Measurements from ENCODE around the gene ZNF33B. TPM values are rescaled to one million over a fixed set of nuclear protein-coding genes. Genes with fewer than 3 reads are reported as not detected.

The ZNF33B gene
- total RNA-seq, 1 donor from 2014 or later: 34.5 TPM

- H3K9me3 ChIP-seq (ENCODE audit: low read depth): peaks cover 66% of the 10 kb centered on the region
- H3K4me2 ChIP-seq: no peak overlapping the region
- no peak overlapping the region for H3K27ac ChIP-seq
- DNase-seq (ENCODE audit: low spot score): no peak
- peaks cover 56% of the 10 kb centered on the region for H3K9me3 Mint-ChIP-seq
- H3K9ac ChIP-seq: no peak overlapping the region
- no peak overlapping the region for H3K27ac Mint-ChIP-seq
- TF ChIP-seq CTCF (IDR thresholded peaks at IDR 0.05): no peak
- TF ChIP-seq EZH2phosphoT487 (IDR thresholded peaks at IDR 0.05): no peak
- TF ChIP-seq EZH2 (IDR thresholded peaks at IDR 0.05): no peak
- no peaks in the 10 kb centered on the region for H4K20me1 ChIP-seq (ENCODE audit: low read depth)
- no peaks in the 10 kb centered on the region for H3K4me1 Mint-ChIP-seq
- H3K4me1 ChIP-seq: no peaks in the 10 kb centered on the region
- no peaks in the 10 kb centered on the region for H3K79me2 ChIP-seq (ENCODE audit: low read depth)
- no peak overlapping the region for H2AFZ ChIP-seq (replicated peaks)
- no peak overlapping the region for H3K4me3 Mint-ChIP-seq
- peaks cover 58% of the 10 kb centered on the region for H3K36me3 Mint-ChIP-seq
- H3K27me3 Mint-ChIP-seq (ENCODE audit: insufficient read depth, low read depth): peaks cover 3% of the 10 kb centered on the region
- no peaks in the 10 kb centered on the region for H3K27me3 ChIP-seq
- no peak overlapping the region for H3K4me3 ChIP-seq
- peaks cover 64% of the 10 kb centered on the region for H3K36me3 ChIP-seq
- H3F3A ChIP-seq (ENCODE audit: low read depth): no peaks in the 10 kb centered on the region
Observed at GRCh38 chr10:42594246-42594650, 44.1 kb downstream of the ZNF33B start.

GRCh38 chr10:42593284-42593683 lies 45.1 kb downstream of the ZNF33B start:
- no peak overlapping the region for H3K9ac ChIP-seq
- H2AFZ ChIP-seq (replicated peaks): no peak overlapping the region
- H3K27me3 ChIP-seq: no peaks in the 10 kb centered on the region
- Mint-ChIP-seq H3K4me3 (no peak overlapping the region), H3K36me3 (peaks cover 64% of the 10 kb centered on the region), H3K9me3 (peaks cover 54% of the 10 kb centered on the region), H3K27me3 (ENCODE audit: insufficient read depth, low read depth) (peaks cover 6% of the 10 kb centered on the region), H3K27ac (no peak overlapping the region), H3K4me1 (no peaks in the 10 kb centered on the region)
- no peak overlapping the region for H3K4me3 ChIP-seq
- peaks cover 63% of the 10 kb centered on the region for H3K36me3 ChIP-seq
- H4K20me1 ChIP-seq (ENCODE audit: low read depth): no peaks in the 10 kb centered on the region
- H3K4me1 ChIP-seq: no peaks in the 10 kb centered on the region
- TF ChIP-seq EZH2phosphoT487 (IDR thresholded peaks at IDR 0.05): no peak
- no peak for TF ChIP-seq EZH2 (IDR thresholded peaks at IDR 0.05)
- no peak for TF ChIP-seq CTCF (IDR thresholded peaks at IDR 0.05)
- no peak for DNase-seq (ENCODE audit: low spot score)
- no peaks in the 10 kb centered on the region for H3F3A ChIP-seq (ENCODE audit: low read depth)
- no peak overlapping the region for H3K27ac ChIP-seq
- H3K79me2 ChIP-seq (ENCODE audit: low read depth): no peaks in the 10 kb centered on the region
- no peak overlapping the region for H3K4me2 ChIP-seq
- peaks cover 66% of the 10 kb centered on the region for H3K9me3 ChIP-seq (ENCODE audit: low read depth)

- Mint-ChIP-seq H3K4me3 (no peak overlapping the region), H3K9me3 (peaks cover 21% of the 10 kb centered on the region), H3K27ac (no peak overlapping the region), H3K4me1 (no peaks in the 10 kb centered on the region), H3K27me3 (ENCODE audit: insufficient read depth, low read depth) (peaks cover 6% of the 10 kb centered on the region), H3K36me3 (peaks cover 14% of the 10 kb centered on the region)
- no peak overlapping the region for H3K4me3 ChIP-seq
- DNase-seq (ENCODE audit: low spot score): no peak
- H3K27ac ChIP-seq: no peak overlapping the region
- H3K9ac ChIP-seq: no peak overlapping the region
- H3K27me3 ChIP-seq: no peaks in the 10 kb centered on the region
- no peaks in the 10 kb centered on the region for H4K20me1 ChIP-seq (ENCODE audit: low read depth)
- H3K79me2 ChIP-seq (ENCODE audit: low read depth): no peaks in the 10 kb centered on the region
- TF ChIP-seq EZH2 (IDR thresholded peaks at IDR 0.05) (no peak), EZH2phosphoT487 (IDR thresholded peaks at IDR 0.05) (no peak), CTCF (IDR thresholded peaks at IDR 0.05) (no peak)
- H3K4me2 ChIP-seq: no peak overlapping the region
- no peak overlapping the region for H2AFZ ChIP-seq (replicated peaks)
- no peaks in the 10 kb centered on the region for H3K9me3 ChIP-seq (ENCODE audit: low read depth)
- H3K4me1 ChIP-seq: no peaks in the 10 kb centered on the region
- H3F3A ChIP-seq (ENCODE audit: low read depth): no peaks in the 10 kb centered on the region
- no peaks in the 10 kb centered on the region for H3K36me3 ChIP-seq
Observed at GRCh38 chr10:42583828-42584227, 54.5 kb downstream of the ZNF33B start.

All from neural progenitor cell (in vitro differentiated cells).